Loucy (cell line): ENCODE data around the gene SNX10.

Source experiments
- H2AFZ ChIP-seq: fragments of 200-600 bp; sonication (generic); 2 replicates; pipeline ENCODE4 v1.6.0; 2016; ENCODE audit warnings: antibody characterized with exemption, mild to moderate bottlenecking, low read length, moderate library complexity
- H3F3A ChIP-seq: fragments of 200-600 bp; 2 replicates; pipeline ENCODE4 v1.6.0; 2016; ENCODE audit warnings: antibody characterized with exemption, low read depth, mild to moderate bottlenecking
- H3K27me3 ChIP-seq: fragments of 200-600 bp; sonication (generic); 2 replicates; pipeline ENCODE4 v1.6.1; 2014; ENCODE audit warnings: low read length, mild to moderate bottlenecking; ENCODE audit not compliant: insufficient read depth, poor library complexity, severe bottlenecking
- H3K36me3 ChIP-seq: fragments of 200-600 bp; sonication (generic); 2 replicates; pipeline ENCODE4 v1.6.1; 2016; ENCODE audit warnings: low read length; ENCODE audit not compliant: insufficient read depth
- H3K4me1 ChIP-seq: fragments of 200-600 bp; sonication (generic); 2 replicates; pipeline ENCODE4 v1.5.1; 2014; ENCODE audit warnings: low read length, mild to moderate bottlenecking; ENCODE audit not compliant: insufficient read depth, poor library complexity, severe bottlenecking
- H3K4me2 ChIP-seq: fragments of 200-600 bp; sonication (generic); 2 replicates; pipeline ENCODE4 v1.6.0; 2014; ENCODE audit warnings: antibody characterized with exemption, low read length, low read depth, mild to moderate bottlenecking; ENCODE audit not compliant: poor library complexity, severe bottlenecking
- H3K4me3 ChIP-seq: fragments of 200-600 bp; sonication (generic); 2 replicates; pipeline ENCODE4 v1.5.1; 2014; ENCODE audit warnings: low read length, mild to moderate bottlenecking, mixed read lengths; ENCODE audit not compliant: poor library complexity, severe bottlenecking
- H3K79me2 ChIP-seq: fragments of 200-600 bp; sonication (generic); 2 replicates; pipeline ENCODE4 v1.6.1; 2014; ENCODE audit warnings: low read length; ENCODE audit not compliant: insufficient read depth
- H3K9ac ChIP-seq: fragments of 200-600 bp; sonication (generic); 2 replicates; pipeline ENCODE4 v1.6.0; 2014; ENCODE audit warnings: mild to moderate bottlenecking, low read depth, low read length, moderate library complexity; ENCODE audit not compliant: poor library complexity, severe bottlenecking
- H3K9me2 ChIP-seq: fragments of 200-600 bp; sonication (generic); replicated peaks from 2 replicates; pipeline ENCODE4 v1.6.1; 2016; ENCODE audit warnings: low read depth, low read length, mixed read lengths
- H3K9me3 ChIP-seq: fragments of 200-600 bp; sonication (generic); 2 replicates; pipeline ENCODE4 v1.6.1; 2014; ENCODE audit warnings: mild to moderate bottlenecking, antibody characterized with exemption, low read length, low read depth; ENCODE audit not compliant: insufficient read depth
- H4K20me1 ChIP-seq: fragments of 200-600 bp; sonication (generic); 2 replicates; pipeline ENCODE4 v1.6.0; 2014; ENCODE audit warnings: antibody characterized with exemption, low read length, mild to moderate bottlenecking; ENCODE audit not compliant: insufficient read depth, poor library complexity, severe bottlenecking
- EZH2phosphoT487 ChIP-seq: fragments of 200-600 bp; IDR thresholded peaks from 2 replicates; pipeline ENCODE4 v1.6.1; 2018; ENCODE audit warnings: antibody characterized with exemption, mild to moderate bottlenecking, moderate library complexity, borderline replicate concordance
- TF ChIP-seq, protein P1 (sequence below): fragments of 200-600 bp; sonication (generic); conservative IDR thresholded peaks from 2 replicates; pipeline ENCODE4 v1.5.1; 2014; ENCODE audit warnings: mild to moderate bottlenecking, antibody characterized with exemption, low read length

The SNX10 gene

GRCh38 chr7:26275213-26275612 lies 16.4 kb upstream of the SNX10 start:
- TF ChIP-seq, protein P1, sequence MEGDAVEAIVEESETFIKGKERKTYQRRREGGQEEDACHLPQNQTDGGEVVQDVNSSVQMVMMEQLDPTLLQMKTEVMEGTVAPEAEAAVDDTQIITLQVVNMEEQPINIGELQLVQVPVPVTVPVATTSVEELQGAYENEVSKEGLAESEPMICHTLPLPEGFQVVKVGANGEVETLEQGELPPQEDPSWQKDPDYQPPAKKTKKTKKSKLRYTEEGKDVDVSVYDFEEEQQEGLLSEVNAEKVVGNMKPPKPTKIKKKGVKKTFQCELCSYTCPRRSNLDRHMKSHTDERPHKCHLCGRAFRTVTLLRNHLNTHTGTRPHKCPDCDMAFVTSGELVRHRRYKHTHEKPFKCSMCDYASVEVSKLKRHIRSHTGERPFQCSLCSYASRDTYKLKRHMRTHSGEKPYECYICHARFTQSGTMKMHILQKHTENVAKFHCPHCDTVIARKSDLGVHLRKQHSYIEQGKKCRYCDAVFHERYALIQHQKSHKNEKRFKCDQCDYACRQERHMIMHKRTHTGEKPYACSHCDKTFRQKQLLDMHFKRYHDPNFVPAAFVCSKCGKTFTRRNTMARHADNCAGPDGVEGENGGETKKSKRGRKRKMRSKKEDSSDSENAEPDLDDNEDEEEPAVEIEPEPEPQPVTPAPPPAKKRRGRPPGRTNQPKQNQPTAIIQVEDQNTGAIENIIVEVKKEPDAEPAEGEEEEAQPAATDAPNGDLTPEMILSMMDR: no peak
- TF ChIP-seq EZH2phosphoT487: no peak
- no peaks in the 10 kb centered on the region for H3K9me2 ChIP-seq
- H3K79me2 ChIP-seq: no peaks in the 10 kb centered on the region
- no peaks in the 10 kb centered on the region for H3K36me3 ChIP-seq
- H3K27me3 ChIP-seq: no peaks in the 10 kb centered on the region
- H3F3A ChIP-seq: no peaks in the 10 kb centered on the region
- peaks cover 4% of the 10 kb centered on the region for H3K4me1 ChIP-seq
- H3K9ac ChIP-seq: no peak overlapping the region
- H3K9me3 ChIP-seq: no peaks in the 10 kb centered on the region
- no peak overlapping the region for H3K4me3 ChIP-seq
- H3K4me2 ChIP-seq: no peak overlapping the region
- H2AFZ ChIP-seq: no peak overlapping the region
- H4K20me1 ChIP-seq: no peaks in the 10 kb centered on the region

- Histone ChIP-seq H3K4me1 (peaks cover 4% of the 10 kb centered on the region), H3K36me3 (no peaks in the 10 kb centered on the region), H3K4me2 (peak overlapping the region; percentile 47), H3K79me2 (no peaks in the 10 kb centered on the region), H4K20me1 (no peaks in the 10 kb centered on the region), H3K9ac (no peak overlapping the region), H3K9me3 (no peaks in the 10 kb centered on the region), H3K9me2 (no peaks in the 10 kb centered on the region), H3F3A (no peaks in the 10 kb centered on the region), H2AFZ (no peak overlapping the region), H3K4me3 (peak overlapping the region; percentile 42), H3K27me3 (no peaks in the 10 kb centered on the region)
- TF ChIP-seq, protein P1: peak; percentile 86
- no peak for TF ChIP-seq EZH2phosphoT487
These were observed 12.9 kb upstream of the SNX10 start for GRCh38 chr7:26278770-26279169.

DNA sequence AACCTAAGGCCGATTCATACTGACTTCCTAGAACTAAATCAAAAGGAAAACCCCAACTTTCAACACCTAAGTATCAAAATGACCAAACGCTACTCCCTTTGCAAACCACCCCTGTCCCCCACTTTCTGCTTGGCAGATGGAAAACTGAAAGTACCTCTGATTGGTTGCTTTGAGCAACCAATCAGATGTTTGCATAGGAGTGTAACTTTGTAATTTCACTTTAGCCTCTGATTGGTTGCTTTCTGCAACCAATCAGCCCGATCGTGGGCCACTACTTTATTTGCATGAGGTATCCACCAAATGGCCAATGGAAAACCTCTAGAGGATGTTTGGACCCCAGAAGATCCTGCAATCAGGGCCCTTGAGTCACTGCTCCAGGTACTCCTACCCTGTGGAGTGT lies 12.3 kb upstream of the SNX10 start:
- Histone ChIP-seq H3K9me3 (no peaks in the 10 kb centered on the region), H3K4me2 (peak overlapping the region; percentile 47), H4K20me1 (no peaks in the 10 kb centered on the region), H3K4me1 (peaks cover 4% of the 10 kb centered on the region), H3K27me3 (no peaks in the 10 kb centered on the region), H3K79me2 (no peaks in the 10 kb centered on the region), H3F3A (no peaks in the 10 kb centered on the region), H2AFZ (peak overlapping the region; percentile 5; the same call in 1 of the 2 replicates), H3K36me3 (no peaks in the 10 kb centered on the region), H3K9me2 (no peaks in the 10 kb centered on the region), H3K9ac (no peak overlapping the region), H3K4me3 (peak overlapping the region; percentile 42)
- TF ChIP-seq, protein P1: no peak
- TF ChIP-seq EZH2phosphoT487: no peak
